ENCODE data around the gene ZBTB1. TPM values are rescaled to one million over a fixed set of nuclear protein-coding genes. Genes with fewer than 3 reads are reported as not detected.

Gene ZBTB1
- total RNA-seq, 4 donors from 2014 or later = 16.1 to 126 (median 82.4) TPM

DNA sequence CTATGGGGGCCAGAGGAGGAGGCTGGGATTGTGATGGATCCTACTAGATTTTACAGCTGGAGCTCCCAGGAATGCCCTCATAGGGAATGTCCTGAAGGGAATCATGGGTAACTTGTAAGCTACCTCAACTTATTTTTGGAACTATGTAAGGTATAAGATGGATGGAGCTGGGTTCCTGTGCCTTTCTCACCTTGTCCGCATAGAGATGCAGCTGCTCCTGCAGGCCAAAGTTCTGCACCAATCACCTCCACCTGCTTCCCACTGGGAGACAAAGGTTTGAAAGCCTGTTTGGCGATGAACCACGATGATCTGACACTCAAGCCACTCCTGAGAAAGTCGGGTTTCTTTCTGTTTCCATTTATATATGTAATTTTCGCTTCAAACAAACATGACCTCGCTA lies 39.9 kb upstream of the ZBTB1 start:
- peak overlapping the region; percentile 79 to 91 for H3K27ac ChIP-seq
- H3K9me3 ChIP-seq = no peaks in the 10 kb centered on the region
- intact Hi-C loops (cut with DNase I; ENCODE audit: low total_unique reads) = no loop called here
- DNase-seq = no peak
- H3K4me3 ChIP-seq = peak overlapping the region; percentile 73 to 87
- no peaks in the 10 kb centered on the region for H3K4me1 ChIP-seq
- TF ChIP-seq, protein P1, sequence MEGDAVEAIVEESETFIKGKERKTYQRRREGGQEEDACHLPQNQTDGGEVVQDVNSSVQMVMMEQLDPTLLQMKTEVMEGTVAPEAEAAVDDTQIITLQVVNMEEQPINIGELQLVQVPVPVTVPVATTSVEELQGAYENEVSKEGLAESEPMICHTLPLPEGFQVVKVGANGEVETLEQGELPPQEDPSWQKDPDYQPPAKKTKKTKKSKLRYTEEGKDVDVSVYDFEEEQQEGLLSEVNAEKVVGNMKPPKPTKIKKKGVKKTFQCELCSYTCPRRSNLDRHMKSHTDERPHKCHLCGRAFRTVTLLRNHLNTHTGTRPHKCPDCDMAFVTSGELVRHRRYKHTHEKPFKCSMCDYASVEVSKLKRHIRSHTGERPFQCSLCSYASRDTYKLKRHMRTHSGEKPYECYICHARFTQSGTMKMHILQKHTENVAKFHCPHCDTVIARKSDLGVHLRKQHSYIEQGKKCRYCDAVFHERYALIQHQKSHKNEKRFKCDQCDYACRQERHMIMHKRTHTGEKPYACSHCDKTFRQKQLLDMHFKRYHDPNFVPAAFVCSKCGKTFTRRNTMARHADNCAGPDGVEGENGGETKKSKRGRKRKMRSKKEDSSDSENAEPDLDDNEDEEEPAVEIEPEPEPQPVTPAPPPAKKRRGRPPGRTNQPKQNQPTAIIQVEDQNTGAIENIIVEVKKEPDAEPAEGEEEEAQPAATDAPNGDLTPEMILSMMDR (IDR thresholded peaks at IDR 0.05) = no peak
- TF ChIP-seq POLR2A (IDR thresholded peaks at IDR 0.05) = no peak
- no peaks in the 10 kb centered on the region for H3K27me3 ChIP-seq
- no peaks in the 10 kb centered on the region for H3K36me3 ChIP-seq

DNA sequence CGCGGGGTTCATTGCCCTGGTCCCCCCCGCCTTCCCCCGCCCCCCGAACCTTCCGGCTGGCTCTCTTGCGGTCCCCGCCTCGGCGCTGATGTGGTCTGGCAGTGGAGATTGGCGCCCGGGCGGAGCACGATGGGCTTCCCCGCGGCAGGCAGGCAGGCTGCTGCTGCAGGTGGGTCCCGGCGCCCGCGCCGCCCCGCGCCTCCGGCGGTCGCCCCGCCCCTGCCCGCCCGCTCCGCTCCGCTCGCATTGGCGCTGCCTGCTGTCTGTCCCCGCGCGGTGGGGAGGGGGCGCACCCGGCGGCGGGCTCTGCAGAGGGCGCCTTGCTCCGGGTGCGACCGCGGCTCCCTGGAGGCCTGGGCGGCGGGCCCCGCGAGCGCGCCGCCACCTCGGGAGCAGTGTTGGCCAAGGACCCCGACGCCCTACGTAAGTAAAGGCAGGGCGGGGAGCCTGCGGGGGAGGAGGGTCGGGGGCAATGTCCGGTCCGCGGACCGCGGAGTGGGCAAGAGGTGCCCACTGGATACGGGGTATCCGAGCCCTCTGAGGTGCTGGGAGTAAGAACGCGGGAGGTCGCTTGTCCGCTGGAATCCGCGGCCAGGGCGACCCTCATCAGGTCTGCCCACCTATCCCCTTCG lies 39.3 kb upstream of the ZBTB1 start, which contains the start of gene AKAP5:
AKAP5 (plus strand) TSS at position 309 of the 632 bp plus-strand sequence. CDS start 2,896 bp downstream, outside the sequence.
- TF ChIP-seq POLR2A (IDR thresholded peaks at IDR 0.05) = no peak
- TF ChIP-seq, protein P1 (IDR thresholded peaks at IDR 0.05) = no peak
- intact Hi-C loops (cut with DNase I; ENCODE audit: low total_unique reads) = no loop called here
- Histone ChIP-seq H3K9me3 (no peaks in the 10 kb centered on the region), H3K27me3 (no peaks in the 10 kb centered on the region), H3K27ac (peak within 1 kb of the TSS; percentile 79 to 91), H3K36me3 (no peaks in the 10 kb centered on the region), H3K4me3 (peak within 1 kb of the TSS; percentile 73 to 87), H3K4me1 (no peaks in the 10 kb centered on the region)
- DNase-seq = peak; percentile 54 to 63

DNA sequence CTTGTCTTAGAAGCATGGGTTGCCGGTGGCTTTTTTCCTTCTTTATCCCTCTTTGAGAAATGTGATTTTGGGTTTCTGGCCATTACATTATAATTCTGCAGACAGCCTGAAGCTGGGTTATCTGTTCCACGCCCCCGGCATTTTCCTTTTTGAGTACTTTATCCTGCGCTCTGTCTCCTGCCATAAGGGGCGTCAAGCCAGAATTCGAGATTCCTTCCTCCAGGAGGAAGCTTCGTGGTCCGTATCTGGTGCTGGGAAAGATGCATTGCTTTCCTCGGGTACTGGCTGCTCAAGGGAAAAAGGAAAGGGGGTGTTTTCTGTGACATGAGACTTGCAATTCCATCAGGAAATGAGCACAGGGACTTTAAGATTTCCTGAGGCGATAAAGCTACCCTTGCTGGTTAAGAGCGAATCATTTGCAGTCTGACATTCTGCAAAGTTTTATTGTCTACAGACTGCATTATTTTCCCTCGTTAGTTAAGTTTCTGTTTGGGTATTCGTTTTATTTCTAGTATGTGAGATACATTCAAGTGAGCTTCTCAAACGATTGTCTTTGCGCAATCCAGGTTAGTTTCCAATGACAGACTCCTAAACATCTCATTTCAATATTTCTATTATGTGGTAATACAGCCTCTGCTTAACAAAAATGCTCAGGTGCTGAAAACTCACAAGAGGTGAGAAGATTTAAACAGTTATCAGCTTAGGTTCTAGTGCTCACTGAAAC lies 38.6 kb upstream of the ZBTB1 start:
- DNase-seq = peak; percentile 48 to 65
- intact Hi-C loops (cut with DNase I; ENCODE audit: low total_unique reads) = no loop called here
- Histone ChIP-seq H3K9me3 (no peaks in the 10 kb centered on the region), H3K4me1 (no peaks in the 10 kb centered on the region), H3K4me3 (peak overlapping the region; percentile 73 to 87), H3K27ac (peak overlapping the region; percentile 79 to 91), H3K27me3 (no peaks in the 10 kb centered on the region), H3K36me3 (no peaks in the 10 kb centered on the region)
- TF ChIP-seq POLR2A (IDR thresholded peaks at IDR 0.05) = no peak
- TF ChIP-seq, protein P1 (IDR thresholded peaks at IDR 0.05) = peak; percentile 12 to 44 (median 38)

DNA sequence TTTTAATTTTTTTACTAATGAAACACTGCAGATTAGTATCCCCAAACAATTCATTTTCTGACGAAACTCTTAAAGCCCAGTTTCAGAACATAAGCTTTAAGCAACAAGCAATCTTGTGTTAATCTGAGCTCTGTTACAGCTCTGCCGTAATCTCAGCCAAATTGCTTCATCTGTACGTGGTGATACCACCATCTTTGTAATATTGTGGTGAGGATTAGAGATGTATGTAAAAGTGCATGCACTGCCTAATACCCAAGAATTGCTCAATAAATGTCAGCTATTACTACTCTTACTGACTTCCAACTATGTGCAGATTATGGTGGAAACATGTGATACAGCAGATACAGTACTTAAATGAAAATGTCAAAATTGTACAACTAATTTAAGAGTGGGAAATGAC lies 37.5 kb upstream of the ZBTB1 start:
- intact Hi-C loops (cut with DNase I; ENCODE audit: low total_unique reads) = no loop called here
- no peaks in the 10 kb centered on the region for H3K9me3 ChIP-seq
- no peak for DNase-seq
- H3K4me1 ChIP-seq = no peaks in the 10 kb centered on the region
- H3K27me3 ChIP-seq = no peaks in the 10 kb centered on the region
- H3K27ac ChIP-seq = no peak overlapping the region
- H3K36me3 ChIP-seq = no peaks in the 10 kb centered on the region
- TF ChIP-seq POLR2A (IDR thresholded peaks at IDR 0.05) = no peak
- TF ChIP-seq, protein P1 (IDR thresholded peaks at IDR 0.05) = no peak
- H3K4me3 ChIP-seq = no peak overlapping the region

DNA sequence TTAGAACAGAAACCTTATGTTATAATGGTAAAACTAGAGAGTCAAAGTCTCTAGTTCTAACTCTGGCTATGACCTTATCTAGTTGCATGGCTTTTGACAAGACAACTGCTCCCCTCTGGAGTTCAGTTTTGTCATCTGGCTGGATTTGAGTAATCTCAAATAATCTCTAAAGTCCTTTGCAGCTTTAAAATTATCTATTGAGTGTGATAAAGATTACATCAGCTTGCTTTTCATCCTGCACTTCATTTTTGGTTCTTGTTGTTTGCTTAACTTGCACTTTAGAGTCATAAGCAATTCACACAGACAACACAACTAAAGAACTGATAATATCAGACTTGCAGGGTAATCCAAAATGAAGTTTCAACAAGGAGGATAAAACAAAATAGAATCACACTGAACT lies 37.0 kb upstream of the ZBTB1 start:
- Histone ChIP-seq H3K36me3 (no peaks in the 10 kb centered on the region), H3K4me3 (no peak overlapping the region), H3K27ac (no peak overlapping the region), H3K9me3 (no peaks in the 10 kb centered on the region), H3K4me1 (no peaks in the 10 kb centered on the region), H3K27me3 (no peaks in the 10 kb centered on the region)
- TF ChIP-seq, protein P1 (IDR thresholded peaks at IDR 0.05) = no peak
- TF ChIP-seq POLR2A (IDR thresholded peaks at IDR 0.05) = no peak
- intact Hi-C loops (cut with DNase I; ENCODE audit: low total_unique reads) = no loop called here
- no peak for DNase-seq
